Left forelimb (tissue), 1 donor: Measurements from ENCODE around the gene TET3.
"Not testable (repeated sequence)": the region's sequence is repeated elsewhere in the genome, so short reads cannot be mapped to it uniquely, and the experiment has no call there.

Experiments
- DNase-seq: peaks from one replicate; pipeline ENCODE4 v3.0.0-alpha.2; 2018; ENCODE audit warnings: low spot score

TET3 gene

GRCh38 chr2:73984203-73984921, at the start of gene TET3:
TET3 (plus strand) TSS chr2:73984910; CDS start chr2:73986404, 1,494 bp downstream.
- DNase-seq, result no peak

- no peak for DNase-seq
Observed at GRCh38 chr2:73935641-73936040, 49.1 kb upstream of the TET3 start.

- DNase-seq, result no peak
Observed at GRCh38 chr2:73937103-73937885, 47.4 kb upstream of the TET3 start.

- no peak for DNase-seq
Observed at GRCh38 chr2:73937899-73938298, 46.8 kb upstream of the TET3 start.

- DNase-seq, result no peak
Observed at GRCh38 chr2:73938718-73939352, 45.9 kb upstream of the TET3 start.

GRCh38 chr2:73939419-73939818, 45.3 kb upstream of the TET3 start:
- no peak for DNase-seq

- not testable (repeated sequence) for DNase-seq
Observed at GRCh38 chr2:73940066-73940465, 44.6 kb upstream of the TET3 start.

GRCh38 chr2:73942664-73943063, 42.0 kb upstream of the TET3 start:
- no peak for DNase-seq

- DNase-seq, result no peak
Observed at GRCh38 chr2:73944714-73945113, 40.0 kb upstream of the TET3 start.

GRCh38 chr2:73946215-73946614, 38.5 kb upstream of the TET3 start:
- no peak for DNase-seq

- no peak for DNase-seq
Observed at GRCh38 chr2:73946666-73947065, 38.0 kb upstream of the TET3 start.

- DNase-seq, result no peak
Observed at GRCh38 chr2:73947412-73948018, 37.2 kb upstream of the TET3 start.

GRCh38 chr2:73949802-73950201, 34.9 kb upstream of the TET3 start:
- no peak for DNase-seq

GRCh38 chr2:73952499-73953446, 31.9 kb upstream of the TET3 start:
- no peak for DNase-seq

- DNase-seq, result no peak
Observed at GRCh38 chr2:73956218-73956865, 28.4 kb upstream of the TET3 start.

- no peak for DNase-seq
Observed at GRCh38 chr2:73961274-73961673, 23.4 kb upstream of the TET3 start.

GRCh38 chr2:73961823-73962615, 22.7 kb upstream of the TET3 start:
- no peak for DNase-seq

- no peak for DNase-seq
Observed at GRCh38 chr2:73962798-73963197, 21.9 kb upstream of the TET3 start.

GRCh38 chr2:73963385-73964120, 21.2 kb upstream of the TET3 start:
- DNase-seq, result no peak
